PC-3 (cell line): ENCODE data around the gene FUT4.

Experiments used
- EZH2 ChIP-seq: fragments of 300-600 bp; sonication (generic); IDR thresholded peaks from one replicate; pipeline ENCODE4 v1.6.1; 2017; ENCODE audit warnings: antibody characterized with exemption, mild to moderate bottlenecking, low read length; ENCODE audit not compliant: unreplicated experiment
- EZH2phosphoT487 ChIP-seq: fragments of 300-600 bp; sonication (generic); IDR thresholded peaks from 2 replicates; pipeline ENCODE4 v1.6.1; 2018; ENCODE audit warnings: mild to moderate bottlenecking, antibody characterized with exemption, low read length, borderline replicate concordance
- TF ChIP-seq, protein P1 (sequence below): fragments of 300-600 bp; sonication (generic); conservative IDR thresholded peaks from 2 replicates; pipeline ENCODE4 v1.5.1; 2017; ENCODE audit warnings: antibody characterized with exemption, low read depth, mild to moderate bottlenecking, low read length

DNA sequence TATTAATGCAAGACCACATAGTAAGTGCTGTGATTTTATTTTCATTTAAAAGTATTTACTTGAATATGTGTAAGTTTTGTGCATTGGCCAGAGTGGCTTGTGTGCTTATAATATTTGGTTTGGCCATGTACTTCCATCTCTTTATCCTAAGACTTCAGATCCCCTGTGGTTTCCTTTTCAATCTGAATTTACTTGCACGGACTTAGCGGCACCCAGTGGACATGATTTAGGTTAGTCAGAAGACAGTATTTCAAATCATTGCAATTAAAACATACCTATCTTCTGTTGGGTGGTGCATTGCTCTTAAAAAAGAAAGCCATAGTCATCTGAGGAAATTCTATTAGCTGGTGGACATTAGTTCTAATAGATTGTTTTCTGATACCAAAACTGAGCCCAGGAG lies 54.2 kb downstream of the FUT4 start:
- no peak for TF ChIP-seq EZH2phosphoT487
- TF ChIP-seq EZH2 = no peak
- TF ChIP-seq, protein P1, sequence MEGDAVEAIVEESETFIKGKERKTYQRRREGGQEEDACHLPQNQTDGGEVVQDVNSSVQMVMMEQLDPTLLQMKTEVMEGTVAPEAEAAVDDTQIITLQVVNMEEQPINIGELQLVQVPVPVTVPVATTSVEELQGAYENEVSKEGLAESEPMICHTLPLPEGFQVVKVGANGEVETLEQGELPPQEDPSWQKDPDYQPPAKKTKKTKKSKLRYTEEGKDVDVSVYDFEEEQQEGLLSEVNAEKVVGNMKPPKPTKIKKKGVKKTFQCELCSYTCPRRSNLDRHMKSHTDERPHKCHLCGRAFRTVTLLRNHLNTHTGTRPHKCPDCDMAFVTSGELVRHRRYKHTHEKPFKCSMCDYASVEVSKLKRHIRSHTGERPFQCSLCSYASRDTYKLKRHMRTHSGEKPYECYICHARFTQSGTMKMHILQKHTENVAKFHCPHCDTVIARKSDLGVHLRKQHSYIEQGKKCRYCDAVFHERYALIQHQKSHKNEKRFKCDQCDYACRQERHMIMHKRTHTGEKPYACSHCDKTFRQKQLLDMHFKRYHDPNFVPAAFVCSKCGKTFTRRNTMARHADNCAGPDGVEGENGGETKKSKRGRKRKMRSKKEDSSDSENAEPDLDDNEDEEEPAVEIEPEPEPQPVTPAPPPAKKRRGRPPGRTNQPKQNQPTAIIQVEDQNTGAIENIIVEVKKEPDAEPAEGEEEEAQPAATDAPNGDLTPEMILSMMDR = peak; percentile 46
